K562 treated with DMSO at 1 percent for 12 hours (cell line): ENCODE measurements around the gene C1QTNF5. TPM values are rescaled to one million over a fixed set of nuclear protein-coding genes. Genes with fewer than 3 reads are reported as not detected.

Experiments used
- total RNA-seq: library from RNA; unstranded; fragments of 300-600 nt; gene quantifications from 2 replicates; pipeline ENCODE4 v1.2.3, GENCODE V29; 2022; ENCODE audit not compliant: insufficient read depth

C1QTNF5 gene
- 0.80 TPM in 1 of 2 replicates, not detected in the other for total RNA-seq

GRCh38 chr11:119340335-119341221 lies at the start of gene C1QTNF5:
Gene C1QTNF5 (minus strand): TSS chr11:119340883. CDS start chr11:119340397, 486 bp downstream.

GRCh38 chr11:119381181-119381988 lies 40.7 kb upstream of the C1QTNF5 start, which contains the start of gene USP2:
Gene USP2 (minus strand): TSS chr11:119381690. CDS start chr11:119373480, 8,210 bp downstream.

GRCh38 chr11:119346605-119347004 lies 5.9 kb upstream of the C1QTNF5 start, which contains the start of gene MFRP:
Gene MFRP (minus strand): TSS chr11:119346705. CDS start chr11:119346513, 192 bp downstream.

GRCh38 chr11:119334174-119334930 lies 6.3 kb downstream of the C1QTNF5 start, which contains the start of gene RNF26:
Gene RNF26 (plus strand): TSS chr11:119334527. CDS start chr11:119335123, 596 bp downstream.

GRCh38 chr11:119316729-119317591 lies 23.7 kb downstream of the C1QTNF5 start, which contains the start of gene MCAM:
Gene MCAM (minus strand): TSS chr11:119317130. CDS start chr11:119317101, 29 bp downstream.

Other genes starting within 250 kb of the C1QTNF5 start
- gene DPAGT1, start 239.0 kb downstream of the C1QTNF5 start, total RNA-seq = 17.6 and 45.7 TPM in 2 replicates
- 26.1 and 40.1 TPM in 2 replicates for gene C2CD2L, start 233.5 kb downstream of the C1QTNF5 start, total RNA-seq
- gene HINFP, start 219.3 kb downstream of the C1QTNF5 start, total RNA-seq = 20.0 and 31.5 TPM in 2 replicates
- not detected in 2 replicates for gene ABCG4, start 191.8 kb downstream of the C1QTNF5 start, total RNA-seq
- gene NLRX1, start 172.2 kb downstream of the C1QTNF5 start, total RNA-seq = 2.5 and 3.5 TPM in 2 replicates
- not detected in 2 replicates for gene NHERF4, start 155.4 kb downstream of the C1QTNF5 start, total RNA-seq
- gene CBL, start 134.5 kb downstream of the C1QTNF5 start, total RNA-seq = 3.7 and 20.1 TPM in 2 replicates
- 10.9 and 23.5 TPM in 2 replicates for gene MCAM, start 23.8 kb downstream of the C1QTNF5 start, total RNA-seq
- 40.4 and 60.3 TPM in 2 replicates for gene RNF26, start 6.4 kb downstream of the C1QTNF5 start, total RNA-seq
- gene MFRP, start 5.8 kb upstream of the C1QTNF5 start, total RNA-seq = not detected in 2 replicates
- 3.1 and 8.1 TPM in 2 replicates for gene USP2, start 40.8 kb upstream of the C1QTNF5 start, total RNA-seq
- gene THY1, start 82.3 kb upstream of the C1QTNF5 start, total RNA-seq = not detected in 2 replicates